RWPE1 (cell line): ENCODE results near the gene HECTD4.
"Not testable (repeated sequence)": the region's sequence is repeated elsewhere in the genome, so short reads cannot be mapped to it uniquely, and the experiment has no call there.

Experiments
- CTCF ChIA-PET: fragments of 350-600 bp; sonication (Branson Sonifier 250); formaldehyde crosslinking; extraction: SDS; loops from one replicate; lab custom pipeline; 2021; lab: Yijun Ruan, JAX
- POLR2A ChIA-PET: fragments of 400-600 bp; formaldehyde crosslinking; extraction: SDS; loops from one replicate; lab custom pipeline; 2020; ENCODE audit warnings: antibody characterized with exemption; ENCODE audit not compliant: low non-redundant PET; lab: Yijun Ruan, JAX
- DNase-seq: peaks from one replicate; pipeline ENCODE4 v3.0.0; 2012; ENCODE audit warnings: low spot score
- H3K27ac ChIP-seq: fragments of 450-650 bp; 2 replicates; pipeline ENCODE4 v1.5.1; 2017
- TF ChIP-seq, protein P1 (sequence below): fragments of 450-650 bp; conservative IDR thresholded peaks from 2 replicates; pipeline ENCODE4 v1.5.1; 2017; ENCODE audit warnings: low read depth, mild to moderate bottlenecking

The HECTD4 gene

DNA sequence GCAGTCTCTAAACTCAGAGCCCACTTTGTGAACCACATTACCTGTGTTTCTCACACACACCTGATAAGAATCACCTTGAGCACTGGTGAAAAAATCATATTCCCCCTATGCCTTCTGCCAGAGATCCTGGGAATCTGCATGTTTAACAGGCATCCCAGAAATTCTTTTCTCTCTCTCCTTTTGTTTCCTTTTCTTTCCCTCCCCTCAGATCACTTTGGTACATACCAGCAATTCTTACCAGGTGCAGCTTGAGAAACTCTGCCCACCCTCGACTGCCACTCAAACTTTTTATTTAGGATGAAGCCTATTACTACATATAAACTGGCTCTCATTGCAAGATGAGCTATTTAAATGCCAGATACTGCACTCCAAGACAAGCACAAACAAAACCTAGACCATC is 36.0 kb downstream of the HECTD4 start:
- ChIA-PET CTCF (interaction anchor here (1.1 to 1.4 kb wide), 2 partner anchors 8 to 18 kb away, joined by 3 to 4 read pairs; no protein-coding TSS in a partner anchor), POLR2A (no interaction called here)
- DNase-seq: no peak
- H3K27ac ChIP-seq: no peak overlapping the region
- TF ChIP-seq, protein P1, sequence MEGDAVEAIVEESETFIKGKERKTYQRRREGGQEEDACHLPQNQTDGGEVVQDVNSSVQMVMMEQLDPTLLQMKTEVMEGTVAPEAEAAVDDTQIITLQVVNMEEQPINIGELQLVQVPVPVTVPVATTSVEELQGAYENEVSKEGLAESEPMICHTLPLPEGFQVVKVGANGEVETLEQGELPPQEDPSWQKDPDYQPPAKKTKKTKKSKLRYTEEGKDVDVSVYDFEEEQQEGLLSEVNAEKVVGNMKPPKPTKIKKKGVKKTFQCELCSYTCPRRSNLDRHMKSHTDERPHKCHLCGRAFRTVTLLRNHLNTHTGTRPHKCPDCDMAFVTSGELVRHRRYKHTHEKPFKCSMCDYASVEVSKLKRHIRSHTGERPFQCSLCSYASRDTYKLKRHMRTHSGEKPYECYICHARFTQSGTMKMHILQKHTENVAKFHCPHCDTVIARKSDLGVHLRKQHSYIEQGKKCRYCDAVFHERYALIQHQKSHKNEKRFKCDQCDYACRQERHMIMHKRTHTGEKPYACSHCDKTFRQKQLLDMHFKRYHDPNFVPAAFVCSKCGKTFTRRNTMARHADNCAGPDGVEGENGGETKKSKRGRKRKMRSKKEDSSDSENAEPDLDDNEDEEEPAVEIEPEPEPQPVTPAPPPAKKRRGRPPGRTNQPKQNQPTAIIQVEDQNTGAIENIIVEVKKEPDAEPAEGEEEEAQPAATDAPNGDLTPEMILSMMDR: no peak

DNA sequence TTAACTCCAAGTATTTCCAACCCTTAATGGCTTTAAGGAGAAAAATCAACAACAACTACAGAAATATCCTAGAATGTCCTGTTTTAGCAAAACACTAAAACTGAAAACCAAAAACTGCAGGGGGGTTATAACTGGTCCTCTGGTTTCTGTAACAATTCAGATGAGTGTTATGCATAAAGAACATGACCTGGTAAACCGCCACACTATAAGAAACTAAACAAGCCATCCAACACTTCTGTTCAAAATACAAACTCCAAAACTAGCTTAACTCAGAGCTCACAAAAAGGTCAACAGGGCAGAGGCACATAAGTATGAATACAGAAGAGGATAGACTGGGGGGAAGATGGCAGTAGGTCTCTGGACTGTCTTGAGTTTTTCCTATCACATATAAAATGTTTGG is 38.0 kb downstream of the HECTD4 start:
- TF ChIP-seq, protein P1: no peak
- H3K27ac ChIP-seq: no peak overlapping the region
- POLR2A ChIA-PET: no interaction called here
- DNase-seq: no peak
- CTCF ChIA-PET: no interaction called here

DNA sequence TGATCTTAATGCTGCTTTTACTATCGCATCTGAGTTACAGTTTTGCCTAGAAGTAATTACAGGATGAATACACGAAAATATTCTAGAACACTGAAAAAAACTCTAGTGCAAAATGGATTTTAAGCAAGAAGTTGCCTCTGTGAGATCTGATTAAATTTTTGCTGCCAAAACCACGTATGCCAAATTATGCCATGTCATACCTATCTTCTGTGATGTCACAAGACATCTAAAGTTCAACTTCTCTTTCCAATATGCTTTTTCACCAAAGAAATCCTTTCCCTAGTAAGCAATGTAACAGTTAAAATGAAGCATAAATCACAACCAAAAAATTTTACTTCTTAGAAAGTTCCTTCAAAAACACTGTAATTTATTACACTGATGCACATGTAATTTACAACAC is 39.6 kb downstream of the HECTD4 start:
- POLR2A ChIA-PET: no interaction called here
- no peak for DNase-seq
- TF ChIP-seq, protein P1: no peak
- no peak overlapping the region for H3K27ac ChIP-seq
- CTCF ChIA-PET: interaction anchor here (0.6 kb wide), 1 partner anchor 107 kb away, joined by 4 read pairs; no protein-coding TSS in a partner anchor

DNA sequence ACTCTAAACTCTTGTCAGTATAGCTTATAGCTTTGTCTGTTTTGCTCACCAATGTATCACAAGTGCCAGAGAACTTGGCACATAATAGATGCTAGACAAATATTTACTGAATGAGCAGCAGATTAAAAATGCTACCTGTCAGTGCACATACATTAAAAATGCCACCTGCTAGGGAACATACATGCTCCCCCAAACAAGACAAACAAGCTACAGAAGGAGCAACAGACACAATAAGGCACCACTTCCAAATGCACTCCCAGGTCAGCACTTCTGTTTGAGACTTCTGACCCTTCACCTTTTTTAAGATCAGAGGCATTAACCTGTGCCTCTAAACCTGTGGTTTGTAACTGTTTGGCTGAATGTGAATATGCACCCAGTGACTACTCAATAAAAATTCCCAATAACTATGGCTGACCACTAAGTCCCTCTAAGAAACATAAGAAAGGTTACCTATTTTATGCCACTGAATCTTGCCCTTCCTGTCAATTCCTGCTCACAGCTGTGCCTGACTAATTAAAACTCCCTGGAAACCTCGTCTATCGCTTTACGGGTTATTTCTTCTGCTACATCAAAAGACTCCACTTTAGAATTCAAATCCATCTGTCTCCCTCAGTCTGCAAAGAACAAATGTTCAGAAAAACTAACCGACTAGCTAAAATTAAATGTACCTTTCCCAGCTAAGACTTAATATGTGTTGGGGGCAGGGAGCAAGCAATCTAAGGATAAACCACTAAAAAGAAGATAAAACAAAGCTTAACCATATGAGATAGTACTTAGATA is 41.0 kb downstream of the HECTD4 start:
- POLR2A ChIA-PET: no interaction called here
- CTCF ChIA-PET: interaction anchor here (0.6 kb wide), 1 partner anchor 810 kb away, joined by 3 read pairs; no protein-coding TSS in a partner anchor
- H3K27ac ChIP-seq: no peak overlapping the region
- TF ChIP-seq, protein P1: no peak
- no peak for DNase-seq

DNA sequence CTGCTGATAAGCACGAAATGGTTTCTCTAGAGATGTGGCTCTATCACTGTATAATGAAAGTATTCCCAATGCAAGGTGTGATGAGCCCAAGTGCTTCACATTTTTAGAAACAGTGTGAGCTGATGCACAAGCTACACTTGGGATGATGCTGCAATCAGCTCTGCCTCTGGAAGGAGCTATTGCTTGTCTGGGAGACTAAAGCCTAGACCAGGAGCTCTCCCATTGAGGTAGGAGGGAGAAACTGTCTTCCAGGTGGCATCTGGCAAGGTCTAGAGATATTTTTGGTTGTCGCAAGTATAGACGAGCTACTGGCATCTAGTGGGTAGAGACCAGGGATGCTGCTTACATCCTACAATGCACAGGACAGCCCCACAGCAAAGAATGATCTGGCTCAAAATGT is 42.0 kb downstream of the HECTD4 start:
- no peak for DNase-seq
- POLR2A ChIA-PET: no interaction called here
- TF ChIP-seq, protein P1: no peak
- CTCF ChIA-PET: interaction anchor here (0.7 kb wide), 1 partner anchor 47 kb away, joined by 6 read pairs; no protein-coding TSS in a partner anchor
- H3K27ac ChIP-seq: no peak overlapping the region

DNA sequence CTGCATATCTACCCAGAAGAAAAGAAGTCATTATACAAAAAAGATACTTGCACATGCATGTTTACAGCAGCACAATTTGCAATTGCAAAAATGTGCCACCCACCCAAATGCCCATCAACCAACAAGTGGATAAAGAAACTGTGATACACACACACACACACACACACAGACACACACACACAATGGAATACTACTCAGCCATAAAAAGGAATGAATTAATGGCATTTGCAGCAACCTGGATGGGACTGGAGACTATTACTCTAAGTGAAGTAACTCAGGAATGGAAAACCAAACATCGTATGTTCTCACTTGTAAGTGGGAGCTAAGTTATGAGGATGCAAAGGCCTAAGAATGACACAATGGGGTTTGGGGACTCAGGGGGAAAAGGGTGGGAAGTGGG is 47.2 kb downstream of the HECTD4 start:
- DNase-seq, CTCF ChIA-PET, POLR2A ChIA-PET, H3K27ac ChIP-seq: not testable (repeated sequence)

DNA sequence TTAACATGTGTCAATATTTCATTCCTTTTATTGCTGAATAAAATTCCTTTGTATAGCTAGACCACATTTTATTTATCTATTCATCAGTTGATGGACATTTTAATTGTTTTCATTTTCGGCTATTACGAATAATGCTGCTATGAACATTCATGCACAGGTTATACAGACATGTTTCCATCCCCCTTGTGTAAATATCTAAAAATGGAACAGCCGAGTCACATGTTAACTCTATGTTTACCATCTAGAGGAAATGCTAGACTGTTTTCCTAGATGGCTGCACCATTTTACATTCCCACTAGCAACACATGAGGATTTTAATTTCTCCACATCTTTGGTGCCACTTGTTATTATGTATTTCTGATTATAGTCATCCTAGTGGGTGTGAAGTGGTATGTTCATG is 49.2 kb downstream of the HECTD4 start:
- DNase-seq: no peak
- POLR2A ChIA-PET: no interaction called here
- TF ChIP-seq, protein P1: no peak
- CTCF ChIA-PET: no interaction called here
- H3K27ac ChIP-seq: no peak overlapping the region
